K562 (cell line): Measurements from ENCODE around the gene IL15RA. TPM values are rescaled to one million over a fixed set of nuclear protein-coding genes. Genes with fewer than 3 reads are reported as not detected.

Experiments used
- FOXM1 ChIP-seq, 2 experiments: fragments of 450-650 bp in 1 of 2; sonication (generic) in 1 of 2; formaldehyde crosslinking in 1 of 2; IDR thresholded peaks; 2 replicates each; pipeline versions ENCODE4 v1.6.1 to v1.9.0; 2017 to 2022; ENCODE audit warnings: low read depth in 2 of 2, mild to moderate bottlenecking in 2 of 2, missing genetic modification reagents in 1 of 2, moderate library complexity in 1 of 2
- KLF10 ChIP-seq: fragments of 250-450 bp; sonication (Bioruptor Pico); IDR thresholded peaks from 2 replicates; pipeline ENCODE4 v1.6.1; 2021; ENCODE audit warnings: matching md5 sums
- NCOA1 ChIP-seq: fragments of 450-650 bp; IDR thresholded peaks from 2 replicates; pipeline ENCODE4 v1.6.1; 2016; ENCODE audit warnings: low read depth
- NR4A1 ChIP-seq, 2 experiments: fragments of 250-450 bp in 1 of 2; fragments of 450-650 bp in 1 of 2; sonication (Bioruptor Pico) in 1 of 2; IDR thresholded peaks; 2 replicates each; pipeline versions ENCODE4 v1.4.0 to v1.6.1; 2016 to 2020; ENCODE audit warnings: mild to moderate bottlenecking in 2 of 2, missing compliant biosample characterization in 1 of 2, missing genetic modification characterization in 1 of 2, moderate library complexity in 1 of 2
- NRF1 ChIP-seq, 2 experiments: fragments of 450-650 bp; IDR thresholded peaks in 1 of 2; conservative IDR thresholded peaks in 1 of 2; 2 replicates each; pipeline ENCODE4 v1.6.1; 2014; ENCODE audit warnings: mild to moderate bottlenecking in 2 of 2
- OTX1 ChIP-seq: fragments of 450-650 bp; formaldehyde crosslinking; IDR thresholded peaks from 2 replicates; pipeline ENCODE4 v1.4.0; 2022; ENCODE audit warnings: mild to moderate bottlenecking
- PHF21A ChIP-seq: fragments of 450-650 bp; IDR thresholded peaks from 2 replicates; pipeline ENCODE4 v1.6.1; 2017; ENCODE audit warnings: low read depth, borderline replicate concordance
- POLR2H ChIP-seq: IDR thresholded peaks from 2 replicates; pipeline ENCODE4 v1.6.1; 2016; ENCODE audit warnings: missing genetic modification characterization, low read depth, mild to moderate bottlenecking, control low read depth, missing compliant biosample characterization, moderate library complexity
- PTBP1 ChIP-seq: fragments of 200-400 bp; formaldehyde crosslinking; IDR thresholded peaks from 2 replicates; pipeline ENCODE4 v1.6.1; 2017; ENCODE audit warnings: low read depth, low read length
- TEAD1 ChIP-seq, 2 experiments: fragments of 450-650 bp in 1 of 2; sonication (generic) in 1 of 2; formaldehyde crosslinking; IDR thresholded peaks; 2 replicates each; pipeline versions ENCODE4 v1.4.0 to v1.8.0; 2020 to 2022; ENCODE audit warnings: mild to moderate bottlenecking in 2 of 2, missing genetic modification reagents in 1 of 2
- ZNF561 ChIP-seq: fragments of 450-650 bp; formaldehyde crosslinking; conservative IDR thresholded peaks from 2 replicates; pipeline ENCODE4 v1.4.0; 2020; ENCODE audit warnings: mild to moderate bottlenecking, moderate library complexity
- ZNF75A ChIP-seq: fragments of 450-650 bp; formaldehyde crosslinking; IDR thresholded peaks from 2 replicates; pipeline ENCODE4 v1.4.0; 2020; ENCODE audit warnings: mild to moderate bottlenecking
- polyA plus RNA-seq, 8 experiments: library from polyadenylated mRNA; depleted of rRNA in 4 of 8; stranded (reverse) in 5 of 8; unstranded in 3 of 8; fragments of >200 nt; fragmentation: Nextera tagmentation in 2 of 8; fragmentation: Illumina TruSeq in 1 of 8; extraction: Ambion mirVana in 2 of 8; extraction: Trizol in 1 of 8; gene quantifications; 2 replicates each; pipeline versions ENCODE4 v1.2.1 to v1.2.3, GENCODE V29; 2011 to 2014; ENCODE audit warnings: inconsistent platforms in 1 of 8, missing spikeins in 1 of 8
- total RNA-seq, 7 experiments: library from RNA; depleted of rRNA in 6 of 7; stranded (reverse); fragments of >200 nt in 6 of 7; fragmentation: Illumina TruSeq in 2 of 7; extraction: Trizol in 2 of 7; gene quantifications; 2 replicates each; pipeline versions ENCODE4 v1.2.1 to v1.2.3, GENCODE V29; 2011 to 2021; ENCODE audit warnings: low replicate concordance in 1 of 7
- TF ChIP-seq, protein P1 (sequence below): fragments of 250-450 bp; sonication (Bioruptor Pico); IDR thresholded peaks from 2 replicates; pipeline ENCODE4 v1.4.0; 2020
- TF ChIP-seq, protein P2 (sequence below), 2 experiments: IDR thresholded peaks in 1 of 2; conservative IDR thresholded peaks in 1 of 2; 2 replicates each; pipeline ENCODE4 v1.6.1; 2016; ENCODE audit warnings: low read depth in 2 of 2, mild to moderate bottlenecking in 1 of 2, missing compliant biosample characterization in 1 of 2, missing genetic modification characterization in 1 of 2, moderate library complexity in 1 of 2
- TF ChIP-seq, protein P3 (sequence below): fragments of 250-450 bp; sonication (Bioruptor Pico); IDR thresholded peaks from 2 replicates; pipeline ENCODE4 v1.5.0; 2021

IL15RA gene
- total and polyA plus RNA-seq, 9 of the 15 experiments (the other 6 are each of a cell fraction or from before 2014, with no cell fraction given), result 1.2 to 11.7 (median 8.0) TPM

DNA sequence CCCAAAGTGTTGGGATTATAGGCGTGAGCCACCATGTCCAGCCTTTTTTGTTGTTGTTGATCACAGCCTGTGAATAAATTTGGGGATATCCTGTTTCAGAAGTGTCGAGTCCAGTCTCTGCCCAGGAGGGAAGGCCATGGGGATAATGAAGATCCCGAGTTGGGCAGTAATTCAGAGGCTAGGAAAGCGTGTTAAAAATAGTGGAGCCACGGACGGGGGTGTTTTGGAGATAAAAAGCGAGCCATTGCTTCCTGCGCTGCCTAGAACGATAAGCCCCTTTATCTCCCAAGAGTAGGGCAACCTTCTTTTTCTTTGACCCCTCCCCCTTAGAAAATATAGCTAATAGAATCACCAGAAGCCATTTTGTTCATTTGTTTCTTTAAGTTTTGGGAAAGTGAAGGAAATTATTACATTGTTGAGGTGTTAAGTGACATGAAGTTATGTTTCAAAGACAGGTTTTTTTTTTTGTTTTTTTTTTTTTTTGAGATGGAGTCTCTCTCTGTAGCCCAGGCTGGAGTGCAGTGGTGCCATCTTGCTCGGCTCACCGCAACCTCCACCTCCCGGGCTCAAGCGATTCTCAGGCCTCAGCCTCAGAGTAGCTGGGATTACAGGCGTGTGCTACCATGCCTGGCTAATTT lies 43.3 kb downstream of the IL15RA start (continued):
- TF ChIP-seq FOXM1 (IDR thresholded peaks at IDR 0.05; ENCODE audit: low read depth), result peak; percentile 82
- TF ChIP-seq FOXM1 (CRISPR knock-in tag; IDR thresholded peaks at IDR 0.05; ENCODE audit: low read depth), result no peak
- TF ChIP-seq TEAD1 (CRISPR knock-in tag; IDR thresholded peaks at IDR 0.05), result 0 out of 4 replicates have a peak, but pooled peaks of 1 of the 2 experiments have one; percentile 57
- TF ChIP-seq, protein P1, sequence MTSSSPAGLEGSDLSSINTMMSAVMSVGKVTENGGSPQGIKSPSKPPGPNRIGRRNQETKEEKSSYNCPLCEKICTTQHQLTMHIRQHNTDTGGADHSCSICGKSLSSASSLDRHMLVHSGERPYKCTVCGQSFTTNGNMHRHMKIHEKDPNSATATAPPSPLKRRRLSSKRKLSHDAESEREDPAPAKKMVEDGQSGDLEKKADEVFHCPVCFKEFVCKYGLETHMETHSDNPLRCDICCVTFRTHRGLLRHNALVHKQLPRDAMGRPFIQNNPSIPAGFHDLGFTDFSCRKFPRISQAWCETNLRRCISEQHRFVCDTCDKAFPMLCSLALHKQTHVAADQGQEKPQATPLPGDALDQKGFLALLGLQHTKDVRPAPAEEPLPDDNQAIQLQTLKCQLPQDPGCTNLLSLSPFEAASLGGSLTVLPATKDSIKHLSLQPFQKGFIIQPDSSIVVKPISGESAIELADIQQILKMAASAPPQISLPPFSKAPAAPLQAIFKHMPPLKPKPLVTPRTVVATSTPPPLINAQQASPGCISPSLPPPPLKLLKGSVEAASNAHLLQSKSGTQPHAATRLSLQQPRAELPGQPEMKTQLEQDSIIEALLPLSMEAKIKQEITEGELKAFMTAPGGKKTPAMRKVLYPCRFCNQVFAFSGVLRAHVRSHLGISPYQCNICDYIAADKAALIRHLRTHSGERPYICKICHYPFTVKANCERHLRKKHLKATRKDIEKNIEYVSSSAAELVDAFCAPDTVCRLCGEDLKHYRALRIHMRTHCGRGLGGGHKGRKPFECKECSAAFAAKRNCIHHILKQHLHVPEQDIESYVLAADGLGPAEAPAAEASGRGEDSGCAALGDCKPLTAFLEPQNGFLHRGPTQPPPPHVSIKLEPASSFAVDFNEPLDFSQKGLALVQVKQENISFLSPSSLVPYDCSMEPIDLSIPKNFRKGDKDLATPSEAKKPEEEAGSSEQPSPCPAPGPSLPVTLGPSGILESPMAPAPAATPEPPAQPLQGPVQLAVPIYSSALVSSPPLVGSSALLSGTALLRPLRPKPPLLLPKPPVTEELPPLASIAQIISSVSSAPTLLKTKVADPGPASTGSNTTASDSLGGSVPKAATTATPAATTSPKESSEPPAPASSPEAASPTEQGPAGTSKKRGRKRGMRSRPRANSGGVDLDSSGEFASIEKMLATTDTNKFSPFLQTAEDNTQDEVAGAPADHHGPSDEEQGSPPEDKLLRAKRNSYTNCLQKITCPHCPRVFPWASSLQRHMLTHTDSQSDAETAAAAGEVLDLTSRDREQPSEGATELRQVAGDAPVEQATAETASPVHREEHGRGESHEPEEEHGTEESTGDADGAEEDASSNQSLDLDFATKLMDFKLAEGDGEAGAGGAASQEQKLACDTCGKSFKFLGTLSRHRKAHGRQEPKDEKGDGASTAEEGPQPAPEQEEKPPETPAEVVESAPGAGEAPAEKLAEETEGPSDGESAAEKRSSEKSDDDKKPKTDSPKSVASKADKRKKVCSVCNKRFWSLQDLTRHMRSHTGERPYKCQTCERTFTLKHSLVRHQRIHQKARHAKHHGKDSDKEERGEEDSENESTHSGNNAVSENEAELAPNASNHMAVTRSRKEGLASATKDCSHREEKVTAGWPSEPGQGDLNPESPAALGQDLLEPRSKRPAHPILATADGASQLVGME, result no peak
- TF ChIP-seq, protein P2, sequence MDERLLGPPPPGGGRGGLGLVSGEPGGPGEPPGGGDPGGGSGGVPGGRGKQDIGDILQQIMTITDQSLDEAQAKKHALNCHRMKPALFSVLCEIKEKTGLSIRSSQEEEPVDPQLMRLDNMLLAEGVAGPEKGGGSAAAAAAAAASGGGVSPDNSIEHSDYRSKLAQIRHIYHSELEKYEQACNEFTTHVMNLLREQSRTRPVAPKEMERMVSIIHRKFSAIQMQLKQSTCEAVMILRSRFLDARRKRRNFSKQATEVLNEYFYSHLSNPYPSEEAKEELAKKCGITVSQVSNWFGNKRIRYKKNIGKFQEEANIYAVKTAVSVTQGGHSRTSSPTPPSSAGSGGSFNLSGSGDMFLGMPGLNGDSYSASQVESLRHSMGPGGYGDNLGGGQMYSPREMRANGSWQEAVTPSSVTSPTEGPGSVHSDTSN (CRISPR knock-in tag; IDR thresholded peaks at IDR 0.05; ENCODE audit: low read depth), result no peak
- TF ChIP-seq, protein P2 (tag; conservative IDR thresholded peaks at IDR 0.05; ENCODE audit: low read depth), result 0 out of 2 replicates have a peak, but pooled peaks have one; percentile 9
- TF ChIP-seq NCOA1, result no peak
- no peak for TF ChIP-seq POLR2H (tag)
- TF ChIP-seq KLF10, result no peak
- no peak for TF ChIP-seq PTBP1
- TF ChIP-seq ZNF75A (CRISPR knock-in tag), result no peak
- TF ChIP-seq, protein P3, sequence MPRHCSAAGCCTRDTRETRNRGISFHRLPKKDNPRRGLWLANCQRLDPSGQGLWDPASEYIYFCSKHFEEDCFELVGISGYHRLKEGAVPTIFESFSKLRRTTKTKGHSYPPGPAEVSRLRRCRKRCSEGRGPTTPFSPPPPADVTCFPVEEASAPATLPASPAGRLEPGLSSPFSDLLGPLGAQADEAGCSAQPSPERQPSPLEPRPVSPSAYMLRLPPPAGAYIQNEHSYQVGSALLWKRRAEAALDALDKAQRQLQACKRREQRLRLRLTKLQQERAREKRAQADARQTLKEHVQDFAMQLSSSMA (CRISPR knock-in tag), result no peak
- TF ChIP-seq NR4A1 (CRISPR knock-in tag; IDR thresholded peaks at IDR 0.05), result no peak
- peak; percentile 89 for TF ChIP-seq NR4A1 (tag; IDR thresholded peaks at IDR 0.05)
- TF ChIP-seq ZNF561 (CRISPR knock-in tag), result no peak
- TF ChIP-seq NRF1 (conservative IDR thresholded peaks at IDR 0.05 in 1 of 2, IDR thresholded peaks at IDR 0.05 in 1 of 2), result peak in 1 of 2 experiments; percentile 28; a peak in 2 of 4 replicates
- TF ChIP-seq OTX1, result no peak
- no peak for TF ChIP-seq PHF21A
